CD14-positive monocyte (primary cell): ENCODE measurements around the gene AFF1. TPM values are rescaled to one million over a fixed set of nuclear protein-coding genes. Genes with fewer than 3 reads are reported as not detected.
A peak's percentile ranks its signal among the peaks of the same experiment; 100 is the strongest.

Experiments used
- DNase-seq, 3 donors: peaks; one replicate each; pipeline ENCODE4 v3.0.0-alpha.2; 2011 to 2022
- H2AFZ ChIP-seq: 2 replicates; pipeline ENCODE4 v1.6.0; 2012; ENCODE audit warnings: mild to moderate bottlenecking, low read depth, low read length, inconsistent platforms; ENCODE audit not compliant: insufficient read depth, poor library complexity, severe bottlenecking
- H3K27ac ChIP-seq, 2 donors: 1 replicate in 1 of 2; 2 replicates in 1 of 2; pipeline ENCODE4 v1.5.1; 2012 to 2013; ENCODE audit warnings: low read length in 2 of 2, control low read depth in 1 of 2, inconsistent platforms in 1 of 2, low read depth in 1 of 2, mild to moderate bottlenecking in 1 of 2
- H3K27me3 ChIP-seq, 2 donors: one replicate each; pipeline versions ENCODE4 v1.6.0 to v1.6.1; 2011 to 2013; ENCODE audit warnings: low read length in 2 of 2; ENCODE audit not compliant: control insufficient read depth in 2 of 2, insufficient read depth in 2 of 2
- H3K36me3 ChIP-seq, 2 donors: replicated peaks in 1 of 2; 1 replicate in 1 of 2; 2 replicates in 1 of 2; pipeline versions ENCODE4 v1.5.1 to v1.6.1; 2012 to 2013; ENCODE audit warnings: low read length in 2 of 2, control low read depth in 1 of 2, inconsistent platforms in 1 of 2, mild to moderate bottlenecking in 1 of 2; ENCODE audit not compliant: insufficient read depth in 2 of 2, control insufficient read depth in 1 of 2
- H3K4me1 ChIP-seq, 2 donors: 1 replicate in 1 of 2; 2 replicates in 1 of 2; pipeline versions ENCODE4 v1.5.1 to v1.6.1; 2012 to 2013; ENCODE audit warnings: low read length in 2 of 2, control low read depth in 1 of 2, inconsistent platforms in 1 of 2, mild to moderate bottlenecking in 1 of 2, moderate library complexity in 1 of 2; ENCODE audit not compliant: insufficient read depth in 2 of 2, control insufficient read depth in 1 of 2
- H3K4me2 ChIP-seq: replicated peaks from 2 replicates; pipeline ENCODE3; 2012; ENCODE audit warnings: low read length, moderate library complexity, mild to moderate bottlenecking; ENCODE audit not compliant: poor library complexity, severe bottlenecking; ENCODE audit errors: extremely low read depth
- H3K4me3 ChIP-seq, 3 experiments: fragments of 200-600 bp in 1 of 3; sonication (generic) in 1 of 3; replicated peaks in 1 of 3; 1 replicate in 2 of 3; 2 replicates in 1 of 3; pipeline ENCODE4 v1.5.1; 2011 to 2013; ENCODE audit warnings: low read length in 3 of 3, mild to moderate bottlenecking in 3 of 3, control low read depth in 2 of 3, low read depth in 2 of 3, inconsistent platforms in 1 of 3, moderate library complexity in 1 of 3
- H3K79me2 ChIP-seq: 2 replicates; pipeline ENCODE4 v1.6.0; 2012; ENCODE audit warnings: mild to moderate bottlenecking, control low read depth, inconsistent platforms, low read length, moderate library complexity; ENCODE audit not compliant: insufficient read depth
- H3K9ac ChIP-seq: 2 replicates; pipeline ENCODE4 v1.6.0; 2017; ENCODE audit warnings: low read length, mild to moderate bottlenecking; ENCODE audit not compliant: insufficient read depth, poor library complexity, severe bottlenecking
- H3K9me3 ChIP-seq, 2 donors: replicated peaks in 1 of 2; 1 replicate in 1 of 2; 2 replicates in 1 of 2; pipeline versions ENCODE4 v1.5.1 to v1.6.1; 2012 to 2013; ENCODE audit warnings: low read length in 2 of 2, control low read depth in 1 of 2; ENCODE audit not compliant: control insufficient read depth in 1 of 2, insufficient read depth in 1 of 2
- H4K20me1 ChIP-seq: 2 replicates; pipeline ENCODE4 v1.6.0; 2012; ENCODE audit warnings: mild to moderate bottlenecking, low read length, control low read depth, moderate library complexity; ENCODE audit not compliant: insufficient read depth
- H3K27ac Mint-ChIP-seq, 7 donors: one replicate each; pipeline ENCODE4 v1.8.0; 2020; ENCODE audit warnings: mild to moderate bottlenecking in 7 of 7, mixed read lengths in 7 of 7, moderate library complexity in 6 of 7, inconsistent platforms in 2 of 7
- H3K27me3 Mint-ChIP-seq, 3 donors: one replicate each; pipeline ENCODE4 v1.8.0; 2021 to 2022; ENCODE audit warnings: low read depth in 3 of 3, mild to moderate bottlenecking in 3 of 3, mixed read lengths in 3 of 3, moderate library complexity in 3 of 3, inconsistent platforms in 1 of 3
- H3K36me3 Mint-ChIP-seq, 2 donors: one replicate each; pipeline ENCODE4 v1.8.0; 2020; ENCODE audit warnings: mixed read lengths in 2 of 2, inconsistent platforms in 1 of 2, mild to moderate bottlenecking in 1 of 2
- H3K4me1 Mint-ChIP-seq: one replicate; pipeline ENCODE4 v1.8.0; 2020; ENCODE audit warnings: mild to moderate bottlenecking, mixed read lengths
- H3K4me3 Mint-ChIP-seq, 2 donors: one replicate each; pipeline ENCODE4 v1.8.0; 2020; ENCODE audit warnings: mild to moderate bottlenecking in 2 of 2, mixed read lengths in 2 of 2, moderate library complexity in 1 of 2
- H3K9me3 Mint-ChIP-seq, 7 donors: one replicate each; pipeline ENCODE4 v1.8.0; 2020 to 2022; ENCODE audit warnings: mixed read lengths in 7 of 7, mild to moderate bottlenecking in 6 of 7, moderate library complexity in 6 of 7, inconsistent platforms in 2 of 7
- CTCF ChIP-seq: fragments of 200-600 bp; IDR thresholded peaks from one replicate; pipeline ENCODE4 v1.8.0; 2022; ENCODE audit warnings: antibody characterized with exemption, mild to moderate bottlenecking
- WGBS: methylation state at CpG from one replicate; pipeline ENCODE4 v1.1.5; 2013; ENCODE audit warnings: missing lambda C conversion rate; ENCODE audit not compliant: insufficient coverage; 5-methylcytosine and 5-hydroxymethylcytosine counted together
- intact Hi-C, 2 donors: fragments of 100-400 bp; cut with micrococcal nuclease; formaldehyde crosslinking; loops; one replicate each; pipeline versions ENCODE4 v1.15.0 to v1.15.1; 2023
- polyA plus RNA-seq, 3 donors: library from polyadenylated mRNA; depleted of rRNA in 1 of 3; unstranded in 2 of 3; stranded (reverse) in 1 of 3; fragments of 300-500 nt in 2 of 3; fragments of >200 nt in 1 of 3; fragmentation: Illumina TruSeq in 2 of 3; gene quantifications; 1 replicate in 2 of 3; 2 replicates in 1 of 3; pipeline ENCODE4 v1.2.3, GENCODE V29; 2012 to 2021

AFF1 gene
- polyA plus RNA-seq, 3 donors, result 7.5 to 20.9 (median 16.3) TPM

- intact Hi-C loops, result no loop called here
- H3K27me3 Mint-ChIP-seq, result no peaks in the 10 kb centered on the region
- H3K4me3 Mint-ChIP-seq, result no peak overlapping the region
- no peak overlapping the region for H3K4me3 ChIP-seq
- no peak overlapping the region for H2AFZ ChIP-seq
- H3K27ac ChIP-seq, result peak overlapping the region in 1 of 2 donors; percentile 4
- no peak overlapping the region for H3K4me2 ChIP-seq
- no CpG with 5 or more reads among the region's 3 CpGs for WGBS
- DNase-seq, result no peak
- H3K4me1 ChIP-seq, result peaks cover 20 to 29% of the 10 kb centered on the region in 2 donors
- peaks cover 38% of the 10 kb centered on the region for H3K4me1 Mint-ChIP-seq
- H3K9ac ChIP-seq, result no peak overlapping the region
- no peaks in the 10 kb centered on the region for H3K9me3 ChIP-seq
- H3K36me3 ChIP-seq, result peaks cover 12 to 37% of the 10 kb centered on the region in 2 donors
- H3K9me3 Mint-ChIP-seq, result no peaks in the 10 kb centered on the region
- no peaks in the 10 kb centered on the region for H3K27me3 ChIP-seq
- peak overlapping the region in 1 of 7 donors; percentile 60 for H3K27ac Mint-ChIP-seq
- H3K79me2 ChIP-seq, result peaks cover 16% of the 10 kb centered on the region
- TF ChIP-seq CTCF, result no peak
- peaks cover 36 to 53% of the 10 kb centered on the region in 2 donors for H3K36me3 Mint-ChIP-seq
- peaks cover 15% of the 10 kb centered on the region for H4K20me1 ChIP-seq
These were observed 154.6 kb downstream of the AFF1 start for GRCh38 chr4:87089368-87089767.

- intact Hi-C loops, result loop anchor here in 1 of 2 donors (5.0 to 10.0 kb wide), 2 partner anchors 86 to 168 kb away; no protein-coding TSS in a partner anchor
- H3K27me3 Mint-ChIP-seq, result no peaks in the 10 kb centered on the region
- H3K9ac ChIP-seq, result no peak overlapping the region
- H3K27me3 ChIP-seq, result no peaks in the 10 kb centered on the region
- no peak overlapping the region for H3K4me2 ChIP-seq
- peaks cover 20 to 29% of the 10 kb centered on the region in 2 donors for H3K4me1 ChIP-seq
- H4K20me1 ChIP-seq, result peaks cover 15% of the 10 kb centered on the region
- peaks cover 38% of the 10 kb centered on the region for H3K4me1 Mint-ChIP-seq
- H3K79me2 ChIP-seq, result peaks cover 16% of the 10 kb centered on the region
- H3K27ac Mint-ChIP-seq, result no peak overlapping the region
- H3K36me3 ChIP-seq, result peaks cover 15 to 38% of the 10 kb centered on the region in 2 donors
- no peak overlapping the region for H3K27ac ChIP-seq
- H2AFZ ChIP-seq, result no peak overlapping the region
- H3K9me3 Mint-ChIP-seq, result no peaks in the 10 kb centered on the region
- H3K4me3 Mint-ChIP-seq, result no peak overlapping the region
- no CpG with 5 or more reads among the region's 3 CpGs for WGBS
- no peak overlapping the region for H3K4me3 ChIP-seq
- no peak for TF ChIP-seq CTCF
- DNase-seq, result no peak
- H3K9me3 ChIP-seq, result no peaks in the 10 kb centered on the region
- H3K36me3 Mint-ChIP-seq, result peaks cover 41 to 54% of the 10 kb centered on the region in 2 donors
These were observed 155.5 kb downstream of the AFF1 start for GRCh38 chr4:87090305-87090704.
